Coronary artery (tissue), 2 donors: ENCODE measurements around the gene ABCG4.

Experiments used
- DNase-seq: peaks from one replicate; pipeline ENCODE4 v3.0.0-alpha.2; 2017; ENCODE audit warnings: low spot score
- H3K27ac ChIP-seq, 2 donors: fragments of 200-600 bp; sonication (generic); one replicate each; pipeline ENCODE4 v1.5.1; 2016 to 2019
- H3K4me3 ChIP-seq: fragments of 200-600 bp; sonication (generic); 2 replicates; pipeline ENCODE4 v1.5.1; 2016; ENCODE audit warnings: mild to moderate bottlenecking, moderate library complexity
- TF ChIP-seq, protein P1 (sequence below): fragments of 200-600 bp; sonication (generic); IDR thresholded peaks from one replicate; pipeline ENCODE4 v1.5.1; 2019; ENCODE audit warnings: antibody characterized with exemption

ABCG4 gene

DNA sequence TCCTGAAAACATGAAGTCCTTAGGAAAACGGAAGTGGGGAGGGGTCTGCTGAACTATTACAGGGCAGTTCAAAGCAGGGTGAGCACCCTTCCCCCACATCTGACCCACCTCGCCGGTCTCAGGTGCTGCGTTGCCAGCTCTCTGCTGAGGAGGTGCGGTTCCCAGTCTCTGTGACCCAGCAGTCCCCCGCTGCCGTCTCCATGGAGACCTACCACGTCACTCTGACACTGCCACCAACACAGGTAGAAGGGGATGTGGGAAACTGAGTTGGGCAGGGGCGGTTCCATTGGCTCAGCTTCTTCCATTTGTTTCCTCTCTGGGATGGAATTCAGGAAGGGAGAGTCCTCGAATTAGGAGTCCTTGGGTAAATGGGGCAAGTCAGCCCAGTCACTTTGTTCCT lies 38.4 kb upstream of the ABCG4 start:
- TF ChIP-seq, protein P1, sequence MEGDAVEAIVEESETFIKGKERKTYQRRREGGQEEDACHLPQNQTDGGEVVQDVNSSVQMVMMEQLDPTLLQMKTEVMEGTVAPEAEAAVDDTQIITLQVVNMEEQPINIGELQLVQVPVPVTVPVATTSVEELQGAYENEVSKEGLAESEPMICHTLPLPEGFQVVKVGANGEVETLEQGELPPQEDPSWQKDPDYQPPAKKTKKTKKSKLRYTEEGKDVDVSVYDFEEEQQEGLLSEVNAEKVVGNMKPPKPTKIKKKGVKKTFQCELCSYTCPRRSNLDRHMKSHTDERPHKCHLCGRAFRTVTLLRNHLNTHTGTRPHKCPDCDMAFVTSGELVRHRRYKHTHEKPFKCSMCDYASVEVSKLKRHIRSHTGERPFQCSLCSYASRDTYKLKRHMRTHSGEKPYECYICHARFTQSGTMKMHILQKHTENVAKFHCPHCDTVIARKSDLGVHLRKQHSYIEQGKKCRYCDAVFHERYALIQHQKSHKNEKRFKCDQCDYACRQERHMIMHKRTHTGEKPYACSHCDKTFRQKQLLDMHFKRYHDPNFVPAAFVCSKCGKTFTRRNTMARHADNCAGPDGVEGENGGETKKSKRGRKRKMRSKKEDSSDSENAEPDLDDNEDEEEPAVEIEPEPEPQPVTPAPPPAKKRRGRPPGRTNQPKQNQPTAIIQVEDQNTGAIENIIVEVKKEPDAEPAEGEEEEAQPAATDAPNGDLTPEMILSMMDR, result no peak
- H3K27ac ChIP-seq, result no peak overlapping the region
- DNase-seq, result no peak
- H3K4me3 ChIP-seq, result no peak overlapping the region

DNA sequence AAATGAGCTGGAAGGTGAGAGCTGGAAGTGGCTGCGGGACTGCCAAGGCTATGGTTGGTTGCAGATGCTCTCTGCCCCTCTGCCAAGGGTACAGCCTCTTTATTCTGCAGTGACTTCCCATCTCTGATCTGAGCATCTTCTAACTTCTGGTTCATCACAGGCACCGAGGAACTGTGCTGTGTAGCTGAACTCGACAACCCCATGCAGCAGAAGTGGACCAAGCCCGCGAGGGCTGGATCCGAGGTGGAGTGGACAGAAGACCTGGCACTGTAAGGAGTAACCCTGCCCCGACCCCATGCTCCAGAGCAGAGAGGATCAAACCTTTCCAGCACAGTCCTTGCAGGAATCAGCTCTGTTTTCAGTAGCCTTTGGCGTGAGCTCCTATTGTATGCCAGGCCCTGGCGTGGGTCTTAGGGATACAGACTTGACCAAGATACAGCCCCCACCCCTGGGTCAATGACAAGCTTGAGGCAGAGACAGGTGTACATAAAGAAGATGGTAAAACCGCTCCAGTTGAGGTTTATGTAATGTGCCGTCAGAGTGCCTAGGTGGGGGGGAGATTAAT lies 37.4 kb upstream of the ABCG4 start:
- TF ChIP-seq, protein P1, result no peak
- no peak for DNase-seq
- Histone ChIP-seq H3K27ac (no peak overlapping the region), H3K4me3 (no peak overlapping the region)

DNA sequence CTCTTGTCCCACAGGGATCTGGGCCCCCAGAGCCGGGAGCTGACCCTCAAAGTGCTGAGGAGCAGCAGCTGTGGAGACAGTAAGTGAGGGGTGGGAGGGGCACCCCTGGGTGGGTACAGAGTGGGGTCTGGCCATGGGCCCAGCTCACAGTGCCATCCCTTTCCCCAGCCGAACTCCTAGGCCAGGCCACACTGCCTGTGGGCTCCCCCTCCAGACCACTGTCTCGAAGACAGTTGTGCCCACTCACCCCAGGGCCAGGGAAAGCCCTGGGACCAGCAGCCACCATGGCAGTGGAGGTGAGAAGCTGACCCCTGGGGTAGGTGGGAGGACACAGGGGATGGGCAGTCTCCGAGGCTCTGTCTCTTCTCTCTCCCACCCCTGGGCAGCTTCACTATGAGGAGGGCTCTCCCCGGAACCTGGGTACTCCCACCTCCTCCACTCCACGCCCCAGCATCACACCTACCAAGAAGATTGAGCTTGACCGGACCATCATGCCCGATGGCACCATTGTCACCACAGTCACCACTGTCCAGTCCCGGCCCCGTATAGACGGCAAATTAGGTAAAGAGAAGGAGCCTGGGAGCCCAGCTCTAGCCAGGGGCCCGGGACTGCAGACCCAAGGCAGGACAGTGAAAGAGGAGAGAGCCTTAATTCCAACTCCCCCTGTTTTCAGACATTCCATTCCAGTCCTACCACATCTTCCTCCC lies 36.4 kb upstream of the ABCG4 start:
- no peak for DNase-seq
- Histone ChIP-seq H3K4me3 (no peak overlapping the region), H3K27ac (no peak overlapping the region)
- TF ChIP-seq, protein P1, result no peak

DNA sequence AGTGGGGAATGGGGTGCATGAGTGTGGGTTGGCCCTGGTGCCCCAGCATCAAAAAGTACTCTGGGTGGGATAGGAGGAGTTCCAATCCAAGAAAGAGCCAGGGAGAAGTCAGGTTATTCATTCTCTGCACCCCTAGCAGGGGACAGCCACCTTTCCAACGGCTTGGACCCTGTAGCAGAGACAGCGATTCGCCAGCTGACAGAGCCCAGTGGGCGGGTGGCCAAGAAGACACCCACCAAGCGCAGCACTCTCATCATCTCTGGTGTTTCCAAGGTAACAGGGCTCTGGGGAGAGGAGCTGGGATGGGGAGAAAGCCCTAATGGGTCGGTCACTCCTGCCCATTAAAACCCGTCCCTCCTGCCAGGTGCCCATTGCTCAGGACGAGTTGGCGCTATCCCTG lies 35.1 kb upstream of the ABCG4 start:
- no peak overlapping the region for H3K27ac ChIP-seq
- peak; percentile 58 for DNase-seq
- TF ChIP-seq, protein P1, result no peak
- no peak overlapping the region for H3K4me3 ChIP-seq

DNA sequence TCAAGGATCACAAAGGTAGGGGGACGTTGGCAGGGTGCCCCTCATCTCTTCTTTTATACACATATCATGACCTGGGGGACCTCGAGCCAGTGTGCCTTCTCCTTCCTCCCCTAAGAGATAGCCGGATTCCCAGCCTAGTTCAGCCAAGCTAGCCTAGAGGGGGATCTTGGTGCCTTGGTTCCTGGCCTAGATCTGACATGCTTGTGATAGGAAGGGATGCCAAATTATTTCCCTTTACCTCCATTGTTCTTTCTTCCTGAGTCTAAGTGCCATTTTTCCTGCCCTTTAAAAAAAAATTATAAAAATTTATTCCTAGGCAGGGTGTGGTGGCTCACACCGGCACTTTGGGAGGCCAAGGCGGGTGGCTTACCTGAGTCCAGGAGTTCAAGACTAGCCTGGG lies 34.5 kb upstream of the ABCG4 start:
- TF ChIP-seq, protein P1, result no peak
- Histone ChIP-seq H3K27ac (no peak overlapping the region), H3K4me3 (no peak overlapping the region)
- no peak for DNase-seq

DNA sequence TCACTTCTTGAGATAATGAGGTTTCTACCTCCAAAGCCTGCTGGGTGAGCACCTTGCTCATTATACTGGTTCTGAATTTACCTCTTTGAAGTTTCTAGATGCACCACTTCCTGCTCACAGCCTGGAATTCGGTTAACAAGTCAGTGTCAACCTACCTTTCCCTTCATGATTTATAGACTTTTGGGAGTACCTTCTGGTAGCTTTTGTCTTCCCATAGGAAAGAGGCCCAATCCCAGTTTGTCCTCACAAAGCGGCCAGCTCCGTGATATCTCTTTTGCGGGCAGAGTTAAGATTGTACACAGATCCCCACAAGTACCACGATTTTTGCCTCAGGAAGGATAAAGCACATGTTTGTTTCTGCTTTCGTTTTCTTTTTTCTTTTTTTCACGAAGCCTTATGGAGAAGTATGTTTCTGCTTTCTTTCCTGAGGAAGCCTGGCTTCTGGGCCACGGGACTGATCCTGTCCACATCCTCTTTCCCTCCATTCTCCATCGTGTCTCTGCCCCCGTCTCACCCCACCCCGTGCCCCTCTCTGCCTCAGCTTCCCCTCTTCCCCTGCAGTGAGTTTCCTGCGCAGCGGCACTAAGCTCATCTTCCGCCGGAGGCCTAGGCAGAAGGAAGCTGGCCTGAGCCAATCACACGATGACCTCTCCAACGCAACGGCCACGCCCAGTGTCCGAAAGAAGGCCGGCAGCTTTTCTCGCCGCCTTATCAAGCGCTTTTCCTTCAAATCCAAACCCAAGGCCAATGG lies 33.2 kb upstream of the ABCG4 start:
- Histone ChIP-seq H3K27ac (peak overlapping the region in 1 of 2 donors; percentile 64), H3K4me3 (no peak overlapping the region)
- TF ChIP-seq, protein P1, result no peak
- DNase-seq, result peak; percentile 29
